ENCODE data around the gene XYLT2. TPM values are rescaled to one million over a fixed set of nuclear protein-coding genes. Genes with fewer than 3 reads are reported as not detected.
"Not testable (repeated sequence)": the region's sequence is repeated elsewhere in the genome, so short reads cannot be mapped to it uniquely, and the experiment has no call there.

Gene XYLT2
- polyA plus RNA-seq, 3 donors: 15.6 to 29.2 (median 25.7) TPM

- no peak for DNase-seq (ENCODE audit: extremely low read depth in 1 of 11, low read depth in 9 of 11, low spot score in 4 of 11)
Observed at GRCh38 chr17:50373705-50374104, 27.8 kb downstream of the XYLT2 start.

GRCh38 chr17:50375858-50376538 lies 30.1 kb downstream of the XYLT2 start:
- no peak for DNase-seq (ENCODE audit: extremely low read depth in 1 of 11, low read depth in 9 of 11, low spot score in 4 of 11)

- DNase-seq (ENCODE audit: extremely low read depth in 1 of 11, low read depth in 9 of 11, low spot score in 4 of 11): no peak
Observed at GRCh38 chr17:50379351-50380132, 33.6 kb downstream of the XYLT2 start.

GRCh38 chr17:50380369-50381259 lies 34.7 kb downstream of the XYLT2 start:
- no peak for DNase-seq (ENCODE audit: extremely low read depth in 1 of 11, low read depth in 9 of 11, low spot score in 4 of 11)

GRCh38 chr17:50381260-50381815 lies 35.4 kb downstream of the XYLT2 start:
- no peak for DNase-seq (ENCODE audit: extremely low read depth in 1 of 11, low read depth in 9 of 11, low spot score in 4 of 11)

GRCh38 chr17:50381920-50382319 lies 36.0 kb downstream of the XYLT2 start:
- no peak for DNase-seq (ENCODE audit: extremely low read depth in 1 of 11, low read depth in 9 of 11, low spot score in 4 of 11)

GRCh38 chr17:50382931-50383330 lies 37.0 kb downstream of the XYLT2 start:
- DNase-seq (ENCODE audit: extremely low read depth in 1 of 11, low read depth in 9 of 11, low spot score in 4 of 11): no peak

GRCh38 chr17:50386510-50386909 lies 40.6 kb downstream of the XYLT2 start:
- DNase-seq (ENCODE audit: extremely low read depth in 1 of 11, low read depth in 9 of 11, low spot score in 4 of 11): no peak

GRCh38 chr17:50388728-50389127 lies 42.8 kb downstream of the XYLT2 start:
- DNase-seq (ENCODE audit: extremely low read depth in 1 of 11, low read depth in 9 of 11, low spot score in 4 of 11): no peak

- DNase-seq (ENCODE audit: extremely low read depth in 1 of 11, low read depth in 9 of 11, low spot score in 4 of 11): no peak
Observed at GRCh38 chr17:50389534-50389933, 43.6 kb downstream of the XYLT2 start.

- DNase-seq (ENCODE audit: extremely low read depth in 1 of 11, low read depth in 9 of 11, low spot score in 4 of 11): no peak
Observed at GRCh38 chr17:50392621-50393020, 46.7 kb downstream of the XYLT2 start.

GRCh38 chr17:50393700-50394099 lies 47.8 kb downstream of the XYLT2 start:
- DNase-seq (ENCODE audit: extremely low read depth in 1 of 11, low read depth in 9 of 11, low spot score in 4 of 11): no peak

- no peak for DNase-seq (ENCODE audit: extremely low read depth in 1 of 11, low read depth in 9 of 11, low spot score in 4 of 11)
Observed at GRCh38 chr17:50394711-50395110, 48.8 kb downstream of the XYLT2 start.

- no peak for DNase-seq (ENCODE audit: extremely low read depth in 1 of 11, low read depth in 9 of 11, low spot score in 4 of 11)
Observed at GRCh38 chr17:50396261-50397110, 50.6 kb downstream of the XYLT2 start.

- peak; percentile 69 to 81 (median 76) for DNase-seq (ENCODE audit: extremely low read depth in 1 of 11, low read depth in 9 of 11, low spot score in 4 of 11)
Observed at GRCh38 chr17:50397111-50397918, 51.4 kb downstream of the XYLT2 start, which contains the start of gene LRRC59. Gene LRRC59, minus strand, starts transcription at chr17:50397523. Its CDS starts 206 bp downstream, at chr17:50397317.

- DNase-seq (ENCODE audit: extremely low read depth in 1 of 11, low read depth in 9 of 11, low spot score in 4 of 11): no peak
Observed at GRCh38 chr17:50397919-50398285, 52.0 kb downstream of the XYLT2 start.

- not testable (repeated sequence) for DNase-seq (ENCODE audit: extremely low read depth in 1 of 11, low read depth in 9 of 11, low spot score in 4 of 11)
Observed at GRCh38 chr17:50398672-50399071, 52.7 kb downstream of the XYLT2 start.

GRCh38 chr17:50399591-50399990 lies 53.7 kb downstream of the XYLT2 start:
- not testable (repeated sequence) for DNase-seq (ENCODE audit: extremely low read depth in 1 of 11, low read depth in 9 of 11, low spot score in 4 of 11)

Measured in renal cortex interstitium (tissue), 11 donors.